Esophagus squamous epithelium (tissue), 4 donors: ENCODE data around the gene KLHL6.

Experiments used
- POLR2A ChIP-seq, 4 donors: fragments of 450-650 bp; IDR thresholded peaks; one replicate each; pipeline ENCODE4 v1.6.1; 2017; ENCODE audit warnings: antibody characterized with exemption in 4 of 4, mild to moderate bottlenecking in 4 of 4, moderate library complexity in 3 of 4
- TF ChIP-seq, protein P1 (sequence below), 6 experiments: fragments of 450-650 bp in 4 of 6; fragments of 200-600 bp in 2 of 6; sonication (generic) in 2 of 6; IDR thresholded peaks; one replicate each; pipeline ENCODE4 v1.5.1; 2016 to 2019; ENCODE audit warnings: antibody characterized with exemption in 6 of 6, mild to moderate bottlenecking in 4 of 6, moderate library complexity in 4 of 6

GRCh38 chr3:183534249-183534648, 21.3 kb downstream of the KLHL6 start:
- TF ChIP-seq, protein P1, sequence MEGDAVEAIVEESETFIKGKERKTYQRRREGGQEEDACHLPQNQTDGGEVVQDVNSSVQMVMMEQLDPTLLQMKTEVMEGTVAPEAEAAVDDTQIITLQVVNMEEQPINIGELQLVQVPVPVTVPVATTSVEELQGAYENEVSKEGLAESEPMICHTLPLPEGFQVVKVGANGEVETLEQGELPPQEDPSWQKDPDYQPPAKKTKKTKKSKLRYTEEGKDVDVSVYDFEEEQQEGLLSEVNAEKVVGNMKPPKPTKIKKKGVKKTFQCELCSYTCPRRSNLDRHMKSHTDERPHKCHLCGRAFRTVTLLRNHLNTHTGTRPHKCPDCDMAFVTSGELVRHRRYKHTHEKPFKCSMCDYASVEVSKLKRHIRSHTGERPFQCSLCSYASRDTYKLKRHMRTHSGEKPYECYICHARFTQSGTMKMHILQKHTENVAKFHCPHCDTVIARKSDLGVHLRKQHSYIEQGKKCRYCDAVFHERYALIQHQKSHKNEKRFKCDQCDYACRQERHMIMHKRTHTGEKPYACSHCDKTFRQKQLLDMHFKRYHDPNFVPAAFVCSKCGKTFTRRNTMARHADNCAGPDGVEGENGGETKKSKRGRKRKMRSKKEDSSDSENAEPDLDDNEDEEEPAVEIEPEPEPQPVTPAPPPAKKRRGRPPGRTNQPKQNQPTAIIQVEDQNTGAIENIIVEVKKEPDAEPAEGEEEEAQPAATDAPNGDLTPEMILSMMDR (IDR thresholded peaks at IDR 0.05) = no peak
- no peak for TF ChIP-seq POLR2A (IDR thresholded peaks at IDR 0.05)
